Stimulated activated naive CD8-positive, alpha-beta T cell treated with anti-CD3 and anti-CD28 coated beads, Interleukin-15, Interleukin-2, amounts not matched to agents 100 ng/mL and 50 ng/mL, for 24 hours (primary cell): Measurements from ENCODE around the gene ARID1B.

Source experiments
- H3K27ac Mint-ChIP-seq: one replicate; pipeline ENCODE4 v1.8.0; 2021; ENCODE audit warnings: mild to moderate bottlenecking, mixed read lengths
- H3K27me3 Mint-ChIP-seq: one replicate; pipeline ENCODE4 v1.8.0; 2021; ENCODE audit warnings: mixed read lengths
- H3K36me3 Mint-ChIP-seq: one replicate; pipeline ENCODE4 v1.8.0; 2021; ENCODE audit warnings: low read depth, mixed read lengths
- H3K4me1 Mint-ChIP-seq: one replicate; pipeline ENCODE4 v1.8.0; 2021; ENCODE audit warnings: low read depth, mixed read lengths
- H3K4me3 Mint-ChIP-seq: one replicate; pipeline ENCODE4 v1.8.0; 2021; ENCODE audit warnings: mild to moderate bottlenecking, mixed read lengths
- H3K9me3 Mint-ChIP-seq: one replicate; pipeline ENCODE4 v1.8.0; 2021; ENCODE audit warnings: mixed read lengths

The ARID1B gene

GRCh38 chr6:156859686-156860085 lies 82.5 kb downstream of the ARID1B start:
- peaks cover 89% of the 10 kb centered on the region for H3K4me1 Mint-ChIP-seq
- no peaks in the 10 kb centered on the region for H3K27me3 Mint-ChIP-seq
- H3K27ac Mint-ChIP-seq, result no peak overlapping the region
- H3K4me3 Mint-ChIP-seq, result no peak overlapping the region
- peaks cover 18% of the 10 kb centered on the region for H3K36me3 Mint-ChIP-seq
- no peaks in the 10 kb centered on the region for H3K9me3 Mint-ChIP-seq

GRCh38 chr6:156862711-156863110 lies 85.5 kb downstream of the ARID1B start:
- Mint-ChIP-seq H3K36me3 (peaks cover 21% of the 10 kb centered on the region), H3K9me3 (no peaks in the 10 kb centered on the region), H3K4me3 (no peak overlapping the region), H3K27ac (peak overlapping the region; percentile 67), H3K4me1 (peaks cover 89% of the 10 kb centered on the region), H3K27me3 (no peaks in the 10 kb centered on the region)

- H3K27ac Mint-ChIP-seq, result no peak overlapping the region
- H3K4me3 Mint-ChIP-seq, result no peak overlapping the region
- no peaks in the 10 kb centered on the region for H3K9me3 Mint-ChIP-seq
- peaks cover 91% of the 10 kb centered on the region for H3K4me1 Mint-ChIP-seq
- no peaks in the 10 kb centered on the region for H3K27me3 Mint-ChIP-seq
- peaks cover 16% of the 10 kb centered on the region for H3K36me3 Mint-ChIP-seq
Observed at GRCh38 chr6:156863504-156863903, 86.3 kb downstream of the ARID1B start.

DNA sequence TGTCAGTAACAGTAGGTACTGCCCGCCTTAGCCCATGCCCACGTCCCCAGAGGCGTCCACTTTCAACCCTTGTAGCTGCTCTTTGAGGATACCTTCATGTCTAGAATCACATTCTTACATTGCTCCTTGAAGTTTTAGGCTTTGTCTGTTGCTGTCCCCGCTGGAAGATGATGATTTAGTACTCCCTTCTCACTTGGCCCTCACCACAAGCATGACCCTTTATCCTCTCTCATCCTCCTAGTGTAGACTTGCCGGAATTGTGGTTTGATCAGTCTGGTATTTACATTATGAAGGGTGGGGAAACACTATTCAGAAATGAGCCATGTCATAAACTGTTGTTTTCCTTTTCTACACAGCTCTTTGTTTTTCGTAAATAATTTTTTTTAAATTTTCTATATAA lies 87.4 kb downstream of the ARID1B start:
- peak overlapping the region; percentile 4 for H3K27ac Mint-ChIP-seq
- H3K36me3 Mint-ChIP-seq, result peaks cover 16% of the 10 kb centered on the region
- no peaks in the 10 kb centered on the region for H3K9me3 Mint-ChIP-seq
- H3K4me3 Mint-ChIP-seq, result no peak overlapping the region
- no peaks in the 10 kb centered on the region for H3K27me3 Mint-ChIP-seq
- H3K4me1 Mint-ChIP-seq, result peaks cover 92% of the 10 kb centered on the region

DNA sequence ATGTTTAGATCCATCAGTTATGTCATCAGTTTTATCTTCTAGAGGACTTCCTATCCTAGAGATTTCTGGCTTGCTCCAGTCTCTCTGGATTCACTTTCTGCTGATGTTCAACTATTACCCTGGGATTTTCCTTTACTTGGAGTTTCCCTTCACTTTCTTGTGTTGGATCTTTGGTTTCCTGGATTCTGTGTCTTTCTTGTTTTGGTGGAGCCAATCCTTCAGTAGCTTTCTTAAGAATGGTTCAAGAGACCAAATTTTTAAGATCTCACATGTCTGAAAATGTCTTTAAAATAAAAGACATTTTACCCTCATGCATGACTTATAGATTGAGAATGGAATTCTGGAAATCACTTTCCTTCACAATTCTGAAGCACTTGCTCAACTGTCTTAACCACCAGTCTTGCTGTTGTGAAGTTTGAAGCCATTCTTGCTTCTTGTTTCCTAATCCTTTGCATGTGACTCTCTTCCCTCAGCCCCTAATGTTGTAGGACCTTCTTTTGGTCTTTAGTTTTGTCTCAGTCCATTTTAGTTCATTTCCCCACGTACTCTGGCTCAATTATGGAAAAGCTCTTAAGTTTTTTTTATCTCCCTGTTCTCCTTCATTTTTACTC lies 87.9 kb downstream of the ARID1B start:
- H3K27me3 Mint-ChIP-seq, result no peaks in the 10 kb centered on the region
- H3K4me3 Mint-ChIP-seq, result no peak overlapping the region
- H3K9me3 Mint-ChIP-seq, result no peaks in the 10 kb centered on the region
- H3K36me3 Mint-ChIP-seq, result peaks cover 16% of the 10 kb centered on the region
- peaks cover 89% of the 10 kb centered on the region for H3K4me1 Mint-ChIP-seq
- peak overlapping the region; percentile 67 for H3K27ac Mint-ChIP-seq

GRCh38 chr6:156866220-156867015 lies 89.2 kb downstream of the ARID1B start:
- H3K4me3 Mint-ChIP-seq, result no peak overlapping the region
- H3K36me3 Mint-ChIP-seq, result peaks cover 12% of the 10 kb centered on the region
- H3K9me3 Mint-ChIP-seq, result no peaks in the 10 kb centered on the region
- H3K27me3 Mint-ChIP-seq, result no peaks in the 10 kb centered on the region
- peak overlapping the region; percentile 67 for H3K27ac Mint-ChIP-seq
- H3K4me1 Mint-ChIP-seq, result peaks cover 90% of the 10 kb centered on the region

DNA sequence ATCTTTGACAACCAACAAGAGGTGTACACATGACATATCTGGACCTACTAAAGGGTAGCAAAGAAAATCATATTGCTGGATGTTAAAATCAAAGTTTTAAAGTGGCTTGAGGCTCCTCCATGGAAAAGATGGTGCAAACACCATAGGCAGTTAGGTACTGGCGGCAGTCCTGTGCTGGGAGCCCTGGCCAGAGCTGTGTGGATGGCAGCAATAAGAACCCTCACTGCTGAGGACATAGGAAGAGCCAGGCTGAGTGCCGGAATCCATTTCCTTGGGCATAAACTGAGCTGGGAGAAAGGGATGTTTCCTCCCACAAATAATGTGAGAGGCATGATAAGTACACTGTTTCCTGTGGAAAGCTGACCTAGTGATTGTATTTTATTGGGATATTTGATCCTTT lies 89.9 kb downstream of the ARID1B start:
- Mint-ChIP-seq H3K27me3 (no peaks in the 10 kb centered on the region), H3K9me3 (no peaks in the 10 kb centered on the region), H3K4me1 (peaks cover 88% of the 10 kb centered on the region), H3K27ac (peak overlapping the region; percentile 67), H3K4me3 (no peak overlapping the region), H3K36me3 (peaks cover 9% of the 10 kb centered on the region)

DNA sequence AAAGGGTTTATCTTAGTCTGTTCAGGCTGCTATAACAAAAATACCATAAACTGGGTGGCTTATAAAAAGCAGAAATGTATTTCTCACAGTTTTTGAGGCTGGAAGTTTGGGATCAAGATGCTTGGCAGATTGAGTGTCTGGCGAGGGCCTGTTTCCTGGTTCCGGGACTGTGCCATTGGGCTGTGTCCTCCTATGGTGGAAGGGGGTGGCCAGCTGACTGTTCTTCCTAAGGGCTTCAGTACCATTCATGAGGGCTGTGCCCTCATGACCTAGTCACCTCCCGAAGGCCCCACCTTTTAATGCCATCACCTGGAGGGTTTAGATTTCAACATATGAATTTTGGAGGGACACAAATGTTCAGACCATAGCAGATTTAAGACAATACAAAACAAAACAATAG lies 91.2 kb downstream of the ARID1B start:
- Mint-ChIP-seq H3K9me3 (no peaks in the 10 kb centered on the region), H3K27ac (no peak overlapping the region), H3K27me3 (no peaks in the 10 kb centered on the region), H3K36me3 (peaks cover 15% of the 10 kb centered on the region), H3K4me3 (no peak overlapping the region), H3K4me1 (peaks cover 75% of the 10 kb centered on the region)

DNA sequence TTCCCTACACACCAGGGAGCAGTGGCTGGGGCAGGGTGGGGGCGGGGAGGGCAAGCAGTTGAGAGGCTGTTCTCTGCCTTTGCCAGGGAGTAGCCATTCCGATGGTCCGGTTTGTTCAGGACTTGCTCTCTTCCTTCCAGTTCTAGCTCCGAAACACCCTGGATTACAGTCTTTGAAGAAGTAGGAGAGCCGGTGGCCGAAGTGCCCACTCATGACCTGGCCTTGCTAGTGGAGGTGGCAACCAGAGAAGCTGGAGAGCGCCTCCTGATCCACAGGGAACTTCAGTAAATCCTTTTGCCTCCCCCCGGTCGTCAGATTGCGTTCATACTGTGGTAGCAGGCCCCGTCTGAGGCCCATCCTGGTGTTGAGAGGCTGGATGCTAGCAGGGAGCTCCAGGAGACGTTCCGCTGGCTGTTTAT lies 92.8 kb downstream of the ARID1B start:
- no peaks in the 10 kb centered on the region for H3K27me3 Mint-ChIP-seq
- peaks cover 68% of the 10 kb centered on the region for H3K4me1 Mint-ChIP-seq
- no peaks in the 10 kb centered on the region for H3K9me3 Mint-ChIP-seq
- no peak overlapping the region for H3K4me3 Mint-ChIP-seq
- H3K36me3 Mint-ChIP-seq, result peaks cover 20% of the 10 kb centered on the region
- no peak overlapping the region for H3K27ac Mint-ChIP-seq

GRCh38 chr6:156870924-156871539 lies 93.9 kb downstream of the ARID1B start:
- H3K9me3 Mint-ChIP-seq, result no peaks in the 10 kb centered on the region
- no peak overlapping the region for H3K27ac Mint-ChIP-seq
- H3K4me3 Mint-ChIP-seq, result no peak overlapping the region
- H3K4me1 Mint-ChIP-seq, result peaks cover 66% of the 10 kb centered on the region
- no peaks in the 10 kb centered on the region for H3K27me3 Mint-ChIP-seq
- peaks cover 16% of the 10 kb centered on the region for H3K36me3 Mint-ChIP-seq

DNA sequence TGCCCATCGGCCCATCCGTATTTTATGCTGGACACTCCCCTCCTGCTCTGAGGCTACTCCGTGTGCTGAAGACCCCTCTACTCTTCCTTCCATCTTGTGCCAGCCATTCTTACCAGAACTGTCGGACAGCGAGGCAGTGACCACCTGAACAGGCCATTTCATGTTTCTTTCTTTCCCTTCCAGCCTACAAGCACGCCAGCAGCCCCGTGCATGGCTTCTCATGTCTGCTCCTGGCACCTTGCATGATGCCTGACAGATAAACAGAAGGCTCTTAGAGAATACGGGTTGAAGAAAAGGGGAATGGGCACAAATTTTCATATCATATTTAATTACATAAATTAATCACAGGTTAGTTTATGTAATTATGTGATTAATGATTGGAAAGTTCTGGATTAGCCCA lies 95.7 kb downstream of the ARID1B start:
- H3K27me3 Mint-ChIP-seq, result no peaks in the 10 kb centered on the region
- H3K36me3 Mint-ChIP-seq, result peaks cover 17% of the 10 kb centered on the region
- H3K4me1 Mint-ChIP-seq, result peaks cover 57% of the 10 kb centered on the region
- H3K9me3 Mint-ChIP-seq, result no peaks in the 10 kb centered on the region
- H3K27ac Mint-ChIP-seq, result no peak overlapping the region
- H3K4me3 Mint-ChIP-seq, result no peak overlapping the region

GRCh38 chr6:156873654-156874380 lies 96.6 kb downstream of the ARID1B start:
- H3K4me3 Mint-ChIP-seq, result no peak overlapping the region
- H3K27me3 Mint-ChIP-seq, result no peaks in the 10 kb centered on the region
- H3K27ac Mint-ChIP-seq, result peak overlapping the region; percentile 12
- peaks cover 56% of the 10 kb centered on the region for H3K4me1 Mint-ChIP-seq
- H3K9me3 Mint-ChIP-seq, result no peaks in the 10 kb centered on the region
- peaks cover 19% of the 10 kb centered on the region for H3K36me3 Mint-ChIP-seq

DNA sequence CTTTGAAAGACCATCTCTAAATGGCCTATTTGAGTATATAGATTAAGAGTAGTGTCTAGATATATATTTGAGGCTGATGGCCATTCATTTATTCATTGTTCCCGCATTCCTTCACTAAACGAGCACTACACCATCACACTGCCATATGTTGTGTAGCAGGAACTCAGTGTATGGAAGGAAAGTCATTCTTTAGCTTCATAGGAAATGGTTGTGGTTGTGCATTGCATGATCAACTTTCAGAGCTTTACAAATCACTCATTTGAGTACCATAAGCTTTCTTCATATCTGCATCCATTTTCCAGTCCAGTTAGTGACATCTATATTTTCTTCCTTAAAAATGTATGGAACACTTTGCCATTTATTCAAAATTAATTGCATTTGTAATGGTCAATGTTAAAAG lies 97.9 kb downstream of the ARID1B start:
- peaks cover 19% of the 10 kb centered on the region for H3K36me3 Mint-ChIP-seq
- H3K27me3 Mint-ChIP-seq, result no peaks in the 10 kb centered on the region
- H3K4me1 Mint-ChIP-seq, result peaks cover 59% of the 10 kb centered on the region
- H3K27ac Mint-ChIP-seq, result no peak overlapping the region
- no peak overlapping the region for H3K4me3 Mint-ChIP-seq
- H3K9me3 Mint-ChIP-seq, result no peaks in the 10 kb centered on the region

DNA sequence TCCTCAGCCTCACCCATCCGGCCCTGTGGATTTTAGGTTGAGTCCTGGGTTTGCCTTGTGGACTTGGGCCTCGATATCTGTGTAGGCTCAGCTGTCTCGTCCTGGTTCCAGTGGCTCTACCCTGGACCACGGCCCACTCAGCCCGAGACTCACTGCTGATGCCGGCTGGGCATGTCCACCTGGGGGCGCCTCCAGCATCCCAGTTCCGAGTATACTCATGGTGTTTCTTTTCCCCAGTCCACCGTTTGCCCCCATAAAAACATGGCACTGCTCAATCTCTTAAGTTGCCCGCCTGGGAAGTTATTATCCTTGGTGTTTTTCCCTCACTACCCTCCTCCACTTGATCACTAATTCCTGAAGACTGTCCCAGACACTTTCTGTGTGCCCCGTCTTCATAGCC lies 99.1 kb downstream of the ARID1B start:
- Mint-ChIP-seq H3K27me3 (no peaks in the 10 kb centered on the region), H3K4me3 (no peak overlapping the region), H3K9me3 (no peaks in the 10 kb centered on the region), H3K36me3 (peaks cover 19% of the 10 kb centered on the region), H3K27ac (no peak overlapping the region), H3K4me1 (peaks cover 56% of the 10 kb centered on the region)
